NCI-H1105 treated with DMSO at 0.1 percent for 48 hours (cell line): ENCODE results near the gene EGFL8.
"Not testable (repeated sequence)": the region's sequence is repeated elsewhere in the genome, so short reads cannot be mapped to it uniquely, and the experiment has no call there.

Source experiments
- DNase-seq: peaks from one replicate; lab custom pipeline; 2025; lab: John Stamatoyannopoulos, UW

The EGFL8 gene

DNA sequence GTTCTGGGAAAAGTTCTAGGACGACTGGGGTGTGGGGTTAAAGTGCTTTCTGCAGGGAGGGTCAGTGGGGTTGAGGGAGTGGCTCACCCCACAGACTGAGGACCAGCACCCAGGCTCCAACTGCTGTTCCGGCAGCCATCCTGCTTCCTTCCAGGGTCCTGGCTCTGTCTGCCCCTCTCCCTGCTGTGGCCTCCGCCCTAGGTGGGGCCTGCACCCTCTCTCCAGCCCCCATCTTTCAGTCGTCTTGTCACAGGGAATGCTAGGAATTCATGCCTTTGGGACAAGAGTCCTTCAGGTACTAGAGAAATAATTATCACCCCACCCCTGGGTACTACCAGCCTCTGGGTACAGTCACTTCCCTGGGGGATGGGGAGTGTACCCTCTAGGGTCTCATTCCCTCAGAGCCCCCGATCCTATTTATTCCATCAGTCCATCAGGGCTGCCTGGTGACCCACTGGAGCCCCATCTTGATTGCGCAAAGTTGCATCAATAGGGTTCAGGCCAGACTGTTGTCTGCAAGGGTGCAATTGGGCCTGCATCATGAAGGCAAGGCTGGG, 19.8 kb downstream of the EGFL8 start, which contains the start of gene AGER:
Gene AGER, minus strand, starts transcription at position 170 of the 557 bp plus-strand sequence. Its CDS starts 31 bp downstream, at position 139.
- no peak for DNase-seq

- DNase-seq: not testable (repeated sequence)
Observed at GRCh38 chr6:32185681-32186131, 21.3 kb downstream of the EGFL8 start.

DNA sequence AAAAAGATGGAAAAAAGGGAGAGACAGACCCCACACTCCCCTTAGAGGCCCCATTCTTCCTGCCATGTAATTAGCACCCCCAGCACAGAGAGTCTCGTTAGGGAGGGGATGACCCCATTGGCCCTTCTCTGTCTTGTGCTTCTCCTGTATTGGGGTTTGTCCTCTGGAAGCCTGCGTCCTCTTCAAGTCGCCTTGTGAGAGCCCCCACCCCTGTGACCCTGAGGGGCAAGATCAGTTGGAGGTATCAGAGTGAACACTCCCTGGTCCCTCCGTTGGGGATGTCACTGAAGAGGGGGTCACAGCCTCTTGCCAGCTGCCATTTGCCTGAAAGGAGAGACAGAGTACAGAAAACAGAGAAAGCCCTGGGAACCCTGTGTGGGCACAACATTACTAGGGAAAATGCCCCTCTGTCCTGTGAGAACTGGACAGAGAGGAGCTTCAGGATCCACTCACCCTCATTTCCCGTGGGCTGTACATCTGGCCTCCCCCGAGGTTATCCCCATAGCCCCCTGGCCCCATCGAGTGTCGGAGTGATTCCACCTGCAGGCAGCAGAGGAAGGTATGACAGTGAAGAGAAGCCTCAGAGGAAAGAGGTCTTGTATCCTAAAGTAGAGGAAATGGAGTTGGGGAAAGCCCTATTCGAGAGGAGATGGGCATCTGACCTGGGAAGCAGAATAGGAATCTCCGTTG, 21.9 kb downstream of the EGFL8 start:
- DNase-seq: not testable (repeated sequence)

- DNase-seq: no peak
Observed at GRCh38 chr6:32187009-32187709, 22.8 kb downstream of the EGFL8 start.

- DNase-seq: not testable (repeated sequence)
Observed at GRCh38 chr6:32187725-32188380, 23.5 kb downstream of the EGFL8 start.

DNA sequence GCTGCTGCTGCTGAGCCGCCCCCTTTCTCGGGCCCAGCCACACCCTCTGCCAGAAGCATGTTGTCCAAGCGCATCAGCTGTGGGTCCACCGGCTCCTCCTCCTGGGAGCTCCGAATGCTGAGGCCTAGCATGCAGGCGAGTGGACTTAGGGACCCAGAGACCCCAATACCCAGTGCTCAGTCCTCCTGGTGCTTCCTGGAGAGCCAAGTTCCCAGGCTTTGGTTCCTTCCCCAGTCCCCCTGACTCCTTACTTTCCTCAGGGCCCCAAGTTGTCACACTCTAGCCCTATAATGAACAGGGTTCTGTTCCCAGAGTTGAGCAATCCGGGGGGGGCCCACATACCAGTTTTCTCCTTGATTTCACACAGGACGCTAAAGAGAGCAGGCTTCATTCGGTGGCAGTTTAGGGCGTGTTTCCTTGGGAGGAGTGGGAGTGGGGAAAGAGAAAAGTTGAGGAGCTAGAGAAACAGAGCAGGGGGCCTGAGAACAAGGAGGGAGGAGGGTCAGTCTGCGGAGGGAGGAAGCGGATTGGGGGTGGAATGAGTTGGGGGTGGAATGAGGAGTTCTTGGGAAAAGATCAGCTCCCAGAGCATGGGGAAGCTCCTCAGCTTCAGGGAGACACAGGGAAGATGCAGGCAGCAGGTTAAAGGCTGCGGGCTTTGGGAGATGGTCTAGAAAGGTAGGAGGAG, 24.1 kb downstream of the EGFL8 start:
- DNase-seq: no peak

GRCh38 chr6:32189069-32189741, 24.8 kb downstream of the EGFL8 start:
- DNase-seq: no peak

DNA sequence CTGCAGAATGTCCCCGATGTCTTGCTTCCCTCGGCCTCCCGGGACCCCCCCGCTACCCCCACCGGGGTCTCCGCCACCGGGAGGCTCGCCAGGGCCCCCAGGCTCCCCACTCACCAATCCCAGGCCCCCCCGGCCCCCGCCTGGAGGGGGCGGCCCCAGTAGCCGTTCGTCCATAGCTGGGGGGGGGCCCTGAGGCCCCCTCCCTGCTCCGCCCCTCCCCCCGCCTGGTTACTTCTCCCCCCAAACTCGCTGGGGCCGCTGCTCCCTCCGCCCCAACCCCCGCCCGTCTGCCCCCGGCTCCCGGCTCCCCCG, 25.3 kb downstream of the EGFL8 start:
- DNase-seq: no peak

DNA sequence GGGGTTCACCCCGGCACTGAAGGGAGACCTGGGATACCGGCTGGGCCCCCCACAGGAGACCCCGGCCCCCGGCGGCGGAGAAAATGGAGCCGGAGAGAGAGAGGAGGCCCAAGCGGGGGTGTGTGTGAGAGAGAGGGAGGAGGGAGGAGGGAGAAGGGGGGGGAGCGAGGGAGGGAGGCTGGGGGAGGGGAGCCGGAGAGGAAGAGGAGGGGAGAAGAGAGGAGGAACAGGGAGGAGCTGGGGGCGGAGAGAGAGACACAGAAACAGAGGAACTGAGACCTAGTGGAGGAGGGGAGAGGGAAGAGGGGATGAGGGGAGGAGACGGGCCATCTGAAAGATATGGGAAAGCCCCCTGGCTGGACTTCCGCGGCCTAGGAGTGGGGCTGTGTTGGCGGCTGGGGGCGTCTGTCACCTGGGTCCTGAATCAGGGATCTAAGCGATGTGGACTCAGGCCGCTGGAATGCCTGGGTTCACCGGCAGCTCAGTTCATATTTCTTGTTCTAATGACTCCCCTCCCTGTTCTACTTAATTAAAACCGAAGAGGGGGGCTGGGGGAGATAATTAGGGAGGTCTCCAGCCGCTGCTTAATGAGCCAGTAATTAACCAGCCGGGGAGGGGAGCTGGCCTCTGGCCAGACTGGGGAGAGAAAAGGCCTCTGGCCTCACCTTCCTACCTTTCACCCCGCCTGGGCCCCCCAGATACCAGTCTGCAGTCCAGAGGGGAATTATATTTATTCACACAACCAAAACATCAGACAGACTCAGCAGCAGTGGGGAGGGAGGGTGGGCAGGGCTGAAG, 25.9 kb downstream of the EGFL8 start, which contains the start of gene PBX2:
Gene PBX2, minus strand, starts transcription at position 149 of the 798 bp plus-strand sequence. CDS start 287 bp downstream, outside the sequence.
- DNase-seq: peak; percentile 88

- DNase-seq: no peak
Observed at GRCh38 chr6:32190911-32191677, 26.7 kb downstream of the EGFL8 start.

DNA sequence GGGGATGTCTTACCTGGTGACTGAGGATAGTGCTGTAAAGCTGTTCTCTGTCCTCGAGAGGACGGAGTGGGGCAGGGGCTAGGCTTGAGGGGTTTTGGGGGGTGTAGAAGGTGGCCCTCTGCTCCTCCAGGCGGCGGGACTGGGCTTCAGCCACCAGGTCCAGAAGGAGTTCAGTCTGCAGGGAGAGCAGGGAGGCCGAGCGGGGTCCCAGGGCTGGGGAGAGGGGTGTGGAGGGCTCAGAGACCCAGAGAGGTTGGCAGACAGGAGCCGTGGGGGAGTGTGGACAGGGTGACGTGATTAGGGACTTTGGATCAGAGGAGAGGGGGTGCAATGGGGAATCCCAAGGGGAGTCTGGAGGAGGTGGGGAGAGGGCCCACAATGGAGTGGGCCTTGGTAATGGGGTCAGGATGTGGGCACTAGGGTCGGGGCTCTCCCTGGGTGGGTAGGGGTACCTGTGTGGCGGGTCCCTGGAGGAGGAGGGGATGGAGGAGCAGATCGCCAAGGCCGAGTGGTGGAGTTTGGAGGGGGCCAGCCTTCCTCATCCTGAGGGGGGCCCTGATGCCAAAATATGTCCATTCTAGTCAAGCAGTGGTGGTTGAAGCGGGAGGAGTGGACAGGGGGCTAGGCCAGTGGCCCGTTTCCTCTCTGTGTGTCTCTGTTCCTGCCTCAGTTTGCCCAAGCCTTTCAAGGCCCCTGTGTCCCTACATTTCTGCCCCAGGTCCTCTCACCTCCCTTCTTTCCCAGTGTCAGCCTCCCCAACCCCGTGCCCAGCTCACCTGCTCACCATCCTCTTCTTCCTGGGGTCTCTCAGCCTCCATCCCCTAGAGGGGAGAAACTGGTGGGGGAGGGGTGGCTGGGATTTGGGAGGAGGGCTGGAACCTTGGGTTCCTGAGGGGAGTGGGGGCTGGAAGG, 27.6 kb downstream of the EGFL8 start:
- DNase-seq: no peak

DNA sequence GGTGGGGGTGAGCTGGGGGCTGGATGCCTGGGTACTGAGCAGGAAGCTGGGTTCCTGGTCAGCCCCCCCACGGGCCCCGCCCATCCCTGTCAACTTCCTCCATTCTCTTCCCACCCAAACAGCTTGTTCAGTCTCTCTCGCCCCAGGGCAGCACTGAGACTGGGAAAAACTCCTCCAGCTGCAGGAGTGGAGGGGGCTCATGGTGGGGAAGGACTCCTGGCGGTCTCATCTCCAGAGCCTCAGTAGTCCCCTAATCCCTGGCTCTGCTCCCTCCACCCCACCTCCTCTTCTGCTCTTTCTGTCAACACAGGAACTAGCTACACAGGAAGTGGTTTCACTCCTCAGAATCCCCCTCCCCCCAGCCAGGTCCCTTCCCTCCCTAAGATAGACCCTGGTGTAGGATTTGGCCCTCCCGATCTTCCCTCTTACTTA, 28.2 kb downstream of the EGFL8 start, which contains the start of gene GPSM3:
Gene GPSM3, minus strand, starts transcription at position 36 of the 432 bp plus-strand sequence. CDS start 130 bp downstream, outside the sequence.
- DNase-seq: no peak

GRCh38 chr6:32193096-32193495, 28.7 kb downstream of the EGFL8 start:
- DNase-seq: not testable (repeated sequence)

- no peak for DNase-seq
Observed at GRCh38 chr6:32194388-32194787, 30.0 kb downstream of the EGFL8 start.

- DNase-seq: no peak
Observed at GRCh38 chr6:32194825-32195651, 30.6 kb downstream of the EGFL8 start.

DNA sequence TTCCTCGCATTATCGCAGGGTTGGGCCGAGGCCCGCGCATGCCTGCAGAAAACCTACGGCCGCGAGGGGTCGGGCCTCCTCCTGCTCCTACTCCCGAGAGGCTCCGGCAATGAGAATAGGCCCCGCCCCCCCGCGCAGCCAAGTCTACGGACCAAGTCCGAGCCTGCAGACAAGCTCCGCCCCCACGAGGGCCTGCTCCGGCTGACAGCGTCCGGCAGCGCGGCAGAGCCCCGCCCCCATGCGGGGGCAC, 31.2 kb downstream of the EGFL8 start:
- DNase-seq: peak; percentile 99

DNA sequence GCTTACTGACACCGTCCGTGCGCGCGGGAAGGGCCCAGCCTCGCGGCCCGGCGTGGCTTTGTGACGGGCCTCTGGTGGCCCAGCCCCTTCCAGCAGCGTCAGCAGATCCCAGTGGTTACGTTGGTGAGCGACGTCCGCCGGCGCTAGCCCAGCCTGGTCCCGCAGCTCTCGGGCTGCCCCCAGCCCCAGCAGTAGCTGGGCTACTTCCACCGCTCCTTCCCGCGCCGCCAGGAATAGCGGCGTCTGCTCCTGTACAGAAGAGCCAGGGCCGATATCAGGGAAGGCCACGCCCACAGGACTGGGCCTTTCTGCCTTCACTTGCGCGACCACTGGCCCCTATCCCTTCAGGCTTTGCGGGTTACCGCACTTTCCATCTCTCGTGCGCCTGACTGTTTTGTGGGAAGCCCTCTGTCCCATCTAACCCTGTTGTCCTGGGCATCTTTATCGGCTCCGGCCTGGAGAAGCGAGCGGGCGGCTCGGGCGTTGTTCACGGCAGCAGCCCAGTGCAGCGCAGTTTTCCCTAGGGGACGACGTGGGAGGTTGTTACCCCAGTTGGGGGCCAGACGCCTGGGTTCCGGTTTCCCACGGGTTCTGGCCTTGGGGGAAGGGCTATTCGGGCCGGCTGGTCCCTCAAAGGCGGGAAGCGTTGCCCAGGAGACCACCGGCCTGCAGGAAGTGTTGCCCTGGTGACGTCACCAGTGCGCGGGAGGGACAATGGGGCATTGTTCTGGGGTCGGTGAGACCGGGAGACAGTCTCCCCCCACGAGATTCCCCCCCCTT, 31.7 kb downstream of the EGFL8 start:
- peak; percentile 83 for DNase-seq
